ENCODE data around the gene DLX3.
A peak's percentile ranks its signal among the peaks of the same experiment; 100 is the strongest.

Gene DLX3

GRCh38 chr17:49995055-49995738 lies at the start of gene DLX3:
TSS of gene DLX3 (minus strand) at chr17:49995224. CDS start at chr17:49994998, 226 bp downstream.
- TF ChIP-seq RAD21 (IDR thresholded peaks at IDR 0.05; ENCODE audit: low read depth) (peak; percentile 25), MAX (IDR thresholded peaks at IDR 0.05) (0 out of 2 replicates have a peak, but pooled peaks have one; percentile 55), EGR1 (IDR thresholded peaks at IDR 0.05) (no peak), TCF12 (IDR thresholded peaks at IDR 0.05; ENCODE audit: low read depth) (0 out of 2 replicates have a peak, but pooled peaks have one; percentile 44)

GRCh38 chr17:50044483-50044882 lies 49.5 kb upstream of the DLX3 start:
- no peak for TF ChIP-seq CREB1 (IDR thresholded peaks at IDR 0.05; ENCODE audit: low read depth)
- 0 out of 2 replicates have a peak, but pooled peaks have one; percentile 51 for TF ChIP-seq ZBTB7A (IDR thresholded peaks at IDR 0.05; ENCODE audit: low read depth)
- no peak for TF ChIP-seq MAX (IDR thresholded peaks at IDR 0.05)
- no peak for TF ChIP-seq FOXM1 (IDR thresholded peaks at IDR 0.05; ENCODE audit: borderline replicate concordance, low read depth)
- no peak for TF ChIP-seq EGR1 (IDR thresholded peaks at IDR 0.05)

DNA sequence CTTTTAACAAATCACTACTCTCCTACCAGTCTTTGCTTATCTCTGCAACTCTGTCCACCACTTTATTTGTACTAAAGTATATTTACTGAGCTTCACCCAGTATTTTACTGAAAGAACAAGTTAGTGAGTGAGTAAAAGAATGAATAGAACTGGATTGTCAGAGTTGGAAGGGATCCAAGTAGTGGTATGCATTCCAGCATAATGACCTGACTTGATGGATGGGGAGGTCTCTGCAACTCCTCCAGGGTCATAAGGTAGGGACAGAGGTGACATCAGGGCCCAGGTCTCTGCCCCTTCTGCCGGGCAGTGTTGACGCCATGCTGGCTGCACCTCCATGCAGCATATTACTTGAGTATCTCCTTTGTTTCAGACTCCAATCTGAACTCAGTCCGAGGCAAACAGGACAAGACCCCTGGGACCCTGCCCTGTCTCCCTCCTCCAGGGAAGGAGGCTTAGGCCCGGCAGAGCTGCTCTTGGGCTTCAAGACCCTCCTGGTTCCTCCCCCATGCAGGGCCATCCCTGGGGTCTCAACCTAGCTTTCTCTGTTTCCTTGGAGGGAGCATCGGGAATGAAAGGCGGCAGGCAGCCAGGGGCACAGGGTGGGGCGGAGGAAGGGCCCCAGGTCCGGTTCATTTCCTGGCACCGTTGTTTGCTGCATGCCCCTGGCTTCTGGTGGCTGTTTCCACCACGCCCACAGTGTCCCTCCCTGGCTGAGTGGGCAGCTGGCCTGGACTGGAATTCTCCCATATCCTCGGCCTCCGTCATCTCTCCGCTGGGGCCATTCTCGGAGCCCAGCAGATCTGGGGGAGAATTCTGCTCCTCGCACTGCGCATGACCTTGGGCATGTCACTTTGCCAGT lies 48.5 kb upstream of the DLX3 start:
- TF ChIP-seq USF1 (IDR thresholded peaks at IDR 0.05) (0 out of 2 replicates have a peak, but pooled peaks have one; percentile 21), EGR1 (IDR thresholded peaks at IDR 0.05) (0 out of 2 replicates have a peak, but pooled peaks have one; percentile 35), RAD21 (IDR thresholded peaks at IDR 0.05; ENCODE audit: low read depth) (peak; percentile 8; the same call in 1 of the 2 replicates), YY1 (IDR thresholded peaks at IDR 0.05; ENCODE audit: low read depth) (0 out of 2 replicates have a peak, but pooled peaks have one; percentile 6), EP300 (IDR thresholded peaks at IDR 0.05; ENCODE audit: borderline replicate concordance) (peak; percentile 65), CEBPB (IDR thresholded peaks at IDR 0.05) (no peak), CREB1 (IDR thresholded peaks at IDR 0.05; ENCODE audit: low read depth) (no peak), TEAD4 (IDR thresholded peaks at IDR 0.05) (peak; percentile 83), TCF12 (IDR thresholded peaks at IDR 0.05; ENCODE audit: low read depth) (peak; percentile 49), NFIC (IDR thresholded peaks at IDR 0.05) (peak; percentile 83), TAF1 (IDR thresholded peaks at IDR 0.05; ENCODE audit: low read depth) (no peak), MAX (IDR thresholded peaks at IDR 0.05) (no peak; the same call in 1 of the 2 replicates), FOXM1 (IDR thresholded peaks at IDR 0.05; ENCODE audit: borderline replicate concordance, low read depth) (no peak), ZBTB7A (IDR thresholded peaks at IDR 0.05; ENCODE audit: low read depth) (peak; percentile 73)
- TF ChIP-seq, protein P1, sequence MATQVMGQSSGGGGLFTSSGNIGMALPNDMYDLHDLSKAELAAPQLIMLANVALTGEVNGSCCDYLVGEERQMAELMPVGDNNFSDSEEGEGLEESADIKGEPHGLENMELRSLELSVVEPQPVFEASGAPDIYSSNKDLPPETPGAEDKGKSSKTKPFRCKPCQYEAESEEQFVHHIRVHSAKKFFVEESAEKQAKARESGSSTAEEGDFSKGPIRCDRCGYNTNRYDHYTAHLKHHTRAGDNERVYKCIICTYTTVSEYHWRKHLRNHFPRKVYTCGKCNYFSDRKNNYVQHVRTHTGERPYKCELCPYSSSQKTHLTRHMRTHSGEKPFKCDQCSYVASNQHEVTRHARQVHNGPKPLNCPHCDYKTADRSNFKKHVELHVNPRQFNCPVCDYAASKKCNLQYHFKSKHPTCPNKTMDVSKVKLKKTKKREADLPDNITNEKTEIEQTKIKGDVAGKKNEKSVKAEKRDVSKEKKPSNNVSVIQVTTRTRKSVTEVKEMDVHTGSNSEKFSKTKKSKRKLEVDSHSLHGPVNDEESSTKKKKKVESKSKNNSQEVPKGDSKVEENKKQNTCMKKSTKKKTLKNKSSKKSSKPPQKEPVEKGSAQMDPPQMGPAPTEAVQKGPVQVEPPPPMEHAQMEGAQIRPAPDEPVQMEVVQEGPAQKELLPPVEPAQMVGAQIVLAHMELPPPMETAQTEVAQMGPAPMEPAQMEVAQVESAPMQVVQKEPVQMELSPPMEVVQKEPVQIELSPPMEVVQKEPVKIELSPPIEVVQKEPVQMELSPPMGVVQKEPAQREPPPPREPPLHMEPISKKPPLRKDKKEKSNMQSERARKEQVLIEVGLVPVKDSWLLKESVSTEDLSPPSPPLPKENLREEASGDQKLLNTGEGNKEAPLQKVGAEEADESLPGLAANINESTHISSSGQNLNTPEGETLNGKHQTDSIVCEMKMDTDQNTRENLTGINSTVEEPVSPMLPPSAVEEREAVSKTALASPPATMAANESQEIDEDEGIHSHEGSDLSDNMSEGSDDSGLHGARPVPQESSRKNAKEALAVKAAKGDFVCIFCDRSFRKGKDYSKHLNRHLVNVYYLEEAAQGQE (IDR thresholded peaks at IDR 0.05; ENCODE audit: low read depth), result no peak

GRCh38 chr17:50042211-50042610 lies 47.2 kb upstream of the DLX3 start:
- no peak for TF ChIP-seq ZBTB7A (IDR thresholded peaks at IDR 0.05; ENCODE audit: low read depth)
- no peak for TF ChIP-seq RAD21 (IDR thresholded peaks at IDR 0.05; ENCODE audit: low read depth)
- no peak for TF ChIP-seq TCF12 (IDR thresholded peaks at IDR 0.05; ENCODE audit: low read depth)
- no peak for TF ChIP-seq CREB1 (IDR thresholded peaks at IDR 0.05; ENCODE audit: low read depth)
- TF ChIP-seq, protein P1 (IDR thresholded peaks at IDR 0.05; ENCODE audit: low read depth), result no peak
- no peak for TF ChIP-seq CEBPB (IDR thresholded peaks at IDR 0.05)

DNA sequence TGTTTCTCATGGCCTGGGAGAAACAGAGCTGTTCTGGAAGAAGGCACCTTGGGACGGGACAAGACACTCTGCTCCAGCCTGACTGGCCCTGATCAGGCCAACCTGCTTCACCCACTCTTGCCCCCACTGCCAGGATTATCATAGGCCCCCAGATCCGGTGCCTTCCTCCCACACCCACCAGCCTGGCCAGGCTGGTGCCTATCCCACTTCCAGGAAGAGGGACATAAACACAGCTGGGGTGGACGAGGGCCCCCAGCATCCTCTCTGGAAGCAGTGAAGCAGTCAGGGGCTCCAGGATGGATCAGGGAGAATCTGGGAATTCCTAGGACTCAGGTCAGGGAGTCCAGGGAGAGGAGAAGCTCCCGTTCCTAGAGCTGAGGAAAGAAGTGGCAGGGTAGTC lies 44.0 kb upstream of the DLX3 start:
- TF ChIP-seq EGR1 (IDR thresholded peaks at IDR 0.05) (no peak), USF1 (IDR thresholded peaks at IDR 0.05) (no peak), TAF1 (IDR thresholded peaks at IDR 0.05; ENCODE audit: low read depth) (no peak), ZBTB7A (IDR thresholded peaks at IDR 0.05; ENCODE audit: low read depth) (no peak), YY1 (IDR thresholded peaks at IDR 0.05; ENCODE audit: low read depth) (no peak), EP300 (IDR thresholded peaks at IDR 0.05; ENCODE audit: borderline replicate concordance) (no peak), MAX (IDR thresholded peaks at IDR 0.05) (no peak), TEAD4 (IDR thresholded peaks at IDR 0.05) (no peak), RAD21 (IDR thresholded peaks at IDR 0.05; ENCODE audit: low read depth) (no peak), CREB1 (IDR thresholded peaks at IDR 0.05; ENCODE audit: low read depth) (no peak), NFIC (IDR thresholded peaks at IDR 0.05) (no peak), CEBPB (IDR thresholded peaks at IDR 0.05) (no peak), FOXM1 (IDR thresholded peaks at IDR 0.05; ENCODE audit: borderline replicate concordance, low read depth) (no peak), TCF12 (IDR thresholded peaks at IDR 0.05; ENCODE audit: low read depth) (no peak)
- TF ChIP-seq, protein P1 (IDR thresholded peaks at IDR 0.05; ENCODE audit: low read depth), result no peak

All from Ishikawa (cell line).